Adrenal gland (tissue), 5 donors: Measurements from ENCODE around the gene IFNG.

Source experiments
- CTCF ChIP-seq, 6 experiments: fragments of 450-650 bp in 4 of 6; fragments of 200-600 bp in 2 of 6; sonication (generic) in 1 of 6; IDR thresholded peaks; 1 replicate in 5 of 6; 2 replicates in 1 of 6; pipeline versions ENCODE4 v1.5.1 to v1.8.0; 2016 to 2021; ENCODE audit warnings: antibody characterized with exemption in 6 of 6, mild to moderate bottlenecking in 2 of 6, moderate library complexity in 1 of 6
- POLR2A ChIP-seq, 2 donors: fragments of 450-650 bp; IDR thresholded peaks; one replicate each; pipeline ENCODE4 v1.6.1; 2017; ENCODE audit warnings: antibody characterized with exemption in 2 of 2, mild to moderate bottlenecking in 2 of 2, moderate library complexity in 1 of 2
- donor health status: DM: no; HTN: no; CAD: no.

GRCh38 chr12:68139941-68140340 lies 19.6 kb downstream of the IFNG start:
- TF ChIP-seq CTCF (IDR thresholded peaks at IDR 0.05) (no peak), POLR2A (IDR thresholded peaks at IDR 0.05) (no peak)
